ENCODE measurements around the gene CRELD2.

Gene CRELD2

DNA sequence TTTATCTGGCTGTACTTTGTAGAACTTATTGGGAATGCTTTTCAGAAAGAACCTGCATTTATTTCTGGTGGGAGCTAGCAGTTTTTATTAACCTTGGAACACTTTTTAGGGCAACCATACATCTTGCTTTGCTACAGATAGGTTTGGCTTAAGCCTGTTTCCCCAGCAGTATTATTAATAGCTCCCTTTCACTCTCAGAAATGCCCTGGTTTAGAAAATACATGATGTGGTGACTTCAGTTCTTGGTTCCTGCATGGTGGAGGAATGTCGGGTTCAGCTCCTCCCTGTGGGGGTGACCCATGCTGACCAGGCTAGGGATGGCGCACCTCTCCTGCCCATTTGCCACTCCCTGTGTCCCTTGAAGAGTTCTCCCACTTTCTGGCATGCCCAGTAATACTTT is 36.6 kb upstream of the CRELD2 start:
- Histone ChIP-seq H3K27me3 (ENCODE audit: control insufficient read depth, insufficient read depth, low read length) (no peaks in the 10 kb centered on the region), H3K4me1 (ENCODE audit: control insufficient read depth, insufficient read depth, low read length) (no peaks in the 10 kb centered on the region), H3K9me3 (replicated peaks; ENCODE audit: low read length) (no peaks in the 10 kb centered on the region), H3K4me3 (ENCODE audit: low read length) (no peak overlapping the region), H3K4me2 (ENCODE audit: low read length) (no peak overlapping the region), H3K36me3 (ENCODE audit: insufficient read depth, low read length) (peaks cover 41% of the 10 kb centered on the region), H3K9ac (ENCODE audit: low read depth, low read length) (no peak overlapping the region)

- Histone ChIP-seq H3K9me3 (replicated peaks; ENCODE audit: low read length) (no peaks in the 10 kb centered on the region), H3K9ac (ENCODE audit: low read depth, low read length) (no peak overlapping the region), H3K4me3 (ENCODE audit: low read length) (no peak overlapping the region), H3K4me1 (ENCODE audit: control insufficient read depth, insufficient read depth, low read length) (no peaks in the 10 kb centered on the region), H3K36me3 (ENCODE audit: insufficient read depth, low read length) (peaks cover 48% of the 10 kb centered on the region), H3K27me3 (ENCODE audit: control insufficient read depth, insufficient read depth, low read length) (no peaks in the 10 kb centered on the region), H3K4me2 (ENCODE audit: low read length) (no peak overlapping the region)
Measured at GRCh38 chr22:49882519-49883293, 35.7 kb upstream of the CRELD2 start.

GRCh38 chr22:49883294-49883640 is 35.2 kb upstream of the CRELD2 start:
- H3K4me3 ChIP-seq (ENCODE audit: low read length): no peak overlapping the region

DNA sequence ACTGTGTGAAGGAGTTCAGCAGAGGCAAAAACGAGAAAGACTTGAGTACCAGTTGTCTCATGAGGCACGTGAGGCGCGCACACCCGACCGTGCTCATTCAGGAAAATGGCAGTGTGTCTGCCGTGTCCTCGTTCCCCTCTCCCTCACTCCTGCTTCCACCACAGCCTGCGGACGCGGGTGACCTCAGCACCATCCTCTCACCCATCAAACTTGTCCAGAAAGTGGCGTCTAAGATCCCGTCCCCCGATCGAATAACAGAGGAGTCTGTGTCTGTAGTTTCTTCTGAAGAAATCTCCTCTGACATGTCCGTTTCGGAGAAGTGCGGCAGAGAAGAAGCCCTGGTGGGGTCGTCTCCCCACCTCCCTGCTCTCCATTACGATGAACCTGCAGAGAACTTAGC is 34.4 kb upstream of the CRELD2 start:
- Histone ChIP-seq H3K9ac (ENCODE audit: low read depth, low read length) (no peak overlapping the region), H3K36me3 (ENCODE audit: insufficient read depth, low read length) (peaks cover 55% of the 10 kb centered on the region), H3K9me3 (replicated peaks; ENCODE audit: low read length) (no peaks in the 10 kb centered on the region), H3K4me1 (ENCODE audit: control insufficient read depth, insufficient read depth, low read length) (no peaks in the 10 kb centered on the region), H3K27me3 (ENCODE audit: control insufficient read depth, insufficient read depth, low read length) (no peaks in the 10 kb centered on the region), H3K4me2 (ENCODE audit: low read length) (no peak overlapping the region), H3K4me3 (ENCODE audit: low read length) (no peak overlapping the region)

More at GRCh38 chr22:49883294-49883640, 35.2 kb upstream of the CRELD2 start:
- no peaks in the 10 kb centered on the region for H3K4me1 ChIP-seq (ENCODE audit: control insufficient read depth, insufficient read depth, low read length)
- H3K4me2 ChIP-seq (ENCODE audit: low read length): no peak overlapping the region
- H3K27me3 ChIP-seq (ENCODE audit: control insufficient read depth, insufficient read depth, low read length): no peaks in the 10 kb centered on the region
- peaks cover 50% of the 10 kb centered on the region for H3K36me3 ChIP-seq (ENCODE audit: insufficient read depth, low read length)
- no peaks in the 10 kb centered on the region for H3K9me3 ChIP-seq (replicated peaks; ENCODE audit: low read length)
- no peak overlapping the region for H3K9ac ChIP-seq (ENCODE audit: low read depth, low read length)

GRCh38 chr22:49884503-49885260 is 33.8 kb upstream of the CRELD2 start:
- Histone ChIP-seq H3K4me2 (ENCODE audit: low read length) (no peak overlapping the region), H3K9ac (ENCODE audit: low read depth, low read length) (no peak overlapping the region), H3K27me3 (ENCODE audit: control insufficient read depth, insufficient read depth, low read length) (no peaks in the 10 kb centered on the region), H3K4me3 (ENCODE audit: low read length) (no peak overlapping the region), H3K9me3 (replicated peaks; ENCODE audit: low read length) (no peaks in the 10 kb centered on the region), H3K36me3 (ENCODE audit: insufficient read depth, low read length) (peaks cover 61% of the 10 kb centered on the region), H3K4me1 (ENCODE audit: control insufficient read depth, insufficient read depth, low read length) (no peaks in the 10 kb centered on the region)

DNA sequence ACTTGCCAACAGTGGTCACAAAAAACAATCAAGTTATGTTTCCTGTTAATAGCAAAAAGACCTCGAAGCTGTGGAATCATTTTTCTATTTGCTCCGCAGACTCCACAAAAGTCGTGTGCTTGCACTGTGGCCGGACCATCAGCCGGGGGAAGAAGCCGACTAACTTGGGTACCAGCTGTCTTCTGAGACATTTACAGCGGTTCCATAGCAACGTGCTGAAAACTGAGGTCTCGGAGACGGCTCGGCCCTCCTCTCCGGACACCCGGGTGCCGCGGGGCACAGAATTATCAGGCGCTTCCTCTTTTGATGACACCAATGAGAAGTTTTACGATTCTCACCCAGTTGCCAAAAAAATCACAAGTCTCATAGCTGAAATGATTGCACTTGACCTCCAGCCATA is 33.2 kb upstream of the CRELD2 start:
- H3K27me3 ChIP-seq (ENCODE audit: control insufficient read depth, insufficient read depth, low read length): no peaks in the 10 kb centered on the region
- H3K9ac ChIP-seq (ENCODE audit: low read depth, low read length): no peak overlapping the region
- no peak overlapping the region for H3K4me2 ChIP-seq (ENCODE audit: low read length)
- H3K9me3 ChIP-seq (replicated peaks; ENCODE audit: low read length): no peaks in the 10 kb centered on the region
- peaks cover 65% of the 10 kb centered on the region for H3K36me3 ChIP-seq (ENCODE audit: insufficient read depth, low read length)
- H3K4me1 ChIP-seq (ENCODE audit: control insufficient read depth, insufficient read depth, low read length): no peaks in the 10 kb centered on the region
- H3K4me3 ChIP-seq (ENCODE audit: low read length): no peak overlapping the region

DNA sequence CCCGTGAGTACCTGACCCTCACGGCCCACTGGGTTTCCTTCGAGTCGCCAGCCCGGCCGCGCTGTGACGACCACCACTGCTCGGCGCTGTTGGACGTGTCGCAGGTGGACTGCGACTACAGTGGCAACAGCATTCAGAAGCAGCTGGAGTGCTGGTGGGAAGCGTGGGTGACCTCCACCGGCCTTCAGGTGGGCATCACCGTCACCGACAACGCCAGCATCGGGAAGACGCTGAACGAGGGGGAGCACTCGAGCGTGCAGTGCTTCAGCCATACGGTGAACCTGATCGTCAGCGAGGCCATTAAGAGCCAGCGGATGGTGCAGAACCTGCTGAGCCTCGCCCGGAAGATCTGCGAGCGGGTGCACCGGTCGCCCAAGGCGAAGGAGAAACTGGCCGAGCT is 32.6 kb upstream of the CRELD2 start:
- Histone ChIP-seq H3K4me3 (ENCODE audit: low read length) (no peak overlapping the region), H3K27me3 (ENCODE audit: control insufficient read depth, insufficient read depth, low read length) (no peaks in the 10 kb centered on the region), H3K9ac (ENCODE audit: low read depth, low read length) (no peak overlapping the region), H3K9me3 (replicated peaks; ENCODE audit: low read length) (no peaks in the 10 kb centered on the region), H3K36me3 (ENCODE audit: insufficient read depth, low read length) (peaks cover 65% of the 10 kb centered on the region), H3K4me2 (ENCODE audit: low read length) (no peak overlapping the region), H3K4me1 (ENCODE audit: control insufficient read depth, insufficient read depth, low read length) (no peaks in the 10 kb centered on the region)

DNA sequence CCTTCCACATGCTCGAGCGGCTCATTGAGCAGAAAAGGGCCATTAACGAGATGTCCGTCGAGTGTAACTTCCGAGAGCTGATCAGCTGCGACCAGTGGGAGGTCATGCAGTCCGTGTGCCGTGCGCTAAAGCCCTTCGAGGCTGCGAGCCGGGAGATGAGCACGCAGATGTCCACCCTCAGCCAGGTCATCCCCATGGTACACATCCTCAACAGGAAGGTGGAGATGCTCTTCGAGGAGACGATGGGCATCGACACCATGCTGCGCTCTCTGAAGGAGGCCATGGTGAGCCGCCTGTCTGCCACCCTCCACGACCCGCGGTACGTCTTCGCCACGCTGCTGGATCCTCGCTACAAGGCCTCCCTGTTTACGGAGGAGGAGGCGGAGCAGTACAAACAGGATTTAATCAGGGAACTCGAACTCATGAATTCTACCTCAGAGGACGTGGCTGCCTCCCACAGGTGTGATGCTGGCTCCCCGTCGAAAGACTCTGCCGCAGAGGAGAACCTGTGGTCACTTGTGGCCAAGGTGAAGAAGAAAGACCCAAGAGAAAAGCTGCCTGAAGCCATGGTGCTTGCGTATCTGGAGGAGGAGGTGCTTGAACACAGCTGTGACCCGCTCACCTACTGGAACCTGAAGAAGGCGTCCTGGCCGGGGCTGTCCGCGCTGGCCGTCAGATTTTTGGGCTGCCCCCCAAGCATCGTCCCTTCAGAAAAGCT is 31.9 kb upstream of the CRELD2 start:
- Histone ChIP-seq H3K4me1 (ENCODE audit: control insufficient read depth, insufficient read depth, low read length) (no peaks in the 10 kb centered on the region), H3K27me3 (ENCODE audit: control insufficient read depth, insufficient read depth, low read length) (no peaks in the 10 kb centered on the region), H3K9me3 (replicated peaks; ENCODE audit: low read length) (no peaks in the 10 kb centered on the region), H3K36me3 (ENCODE audit: insufficient read depth, low read length) (peaks cover 70% of the 10 kb centered on the region), H3K4me3 (ENCODE audit: low read length) (no peak overlapping the region), H3K4me2 (ENCODE audit: low read length) (no peak overlapping the region), H3K9ac (ENCODE audit: low read depth, low read length) (no peak overlapping the region)

DNA sequence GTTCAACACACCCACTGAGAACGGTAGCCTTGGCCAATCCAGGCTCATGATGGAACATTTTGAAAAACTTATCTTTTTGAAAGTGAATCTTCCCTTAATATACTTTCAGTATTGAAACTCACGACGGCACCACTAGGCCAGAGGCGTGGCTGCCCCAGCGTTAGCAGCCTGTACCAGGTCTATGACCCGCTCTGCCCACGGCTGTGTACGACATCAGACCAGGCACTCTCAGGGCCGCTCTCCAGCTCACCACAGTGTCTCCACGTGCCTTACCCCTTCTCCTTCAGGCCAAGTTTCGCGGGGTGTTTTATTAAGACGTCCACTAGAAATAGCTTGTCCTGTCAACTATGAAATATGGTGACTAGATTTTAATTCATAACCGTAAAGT is 31.4 kb upstream of the CRELD2 start:
- Histone ChIP-seq H3K4me1 (ENCODE audit: control insufficient read depth, insufficient read depth, low read length) (no peaks in the 10 kb centered on the region), H3K9me3 (replicated peaks; ENCODE audit: low read length) (no peaks in the 10 kb centered on the region), H3K4me2 (ENCODE audit: low read length) (no peak overlapping the region), H3K36me3 (ENCODE audit: insufficient read depth, low read length) (peaks cover 72% of the 10 kb centered on the region), H3K27me3 (ENCODE audit: control insufficient read depth, insufficient read depth, low read length) (no peaks in the 10 kb centered on the region), H3K9ac (ENCODE audit: low read depth, low read length) (no peak overlapping the region), H3K4me3 (ENCODE audit: low read length) (no peak overlapping the region)

GRCh38 chr22:49887702-49888101 is 30.7 kb upstream of the CRELD2 start:
- Histone ChIP-seq H3K9me3 (replicated peaks; ENCODE audit: low read length) (no peaks in the 10 kb centered on the region), H3K4me1 (ENCODE audit: control insufficient read depth, insufficient read depth, low read length) (no peaks in the 10 kb centered on the region), H3K9ac (ENCODE audit: low read depth, low read length) (no peak overlapping the region), H3K4me2 (ENCODE audit: low read length) (no peak overlapping the region), H3K4me3 (ENCODE audit: low read length) (no peak overlapping the region), H3K27me3 (ENCODE audit: control insufficient read depth, insufficient read depth, low read length) (no peaks in the 10 kb centered on the region), H3K36me3 (ENCODE audit: insufficient read depth, low read length) (peaks cover 78% of the 10 kb centered on the region)

- no peaks in the 10 kb centered on the region for H3K9me3 ChIP-seq (replicated peaks; ENCODE audit: low read length)
- peaks cover 73% of the 10 kb centered on the region for H3K36me3 ChIP-seq (ENCODE audit: insufficient read depth, low read length)
Measured at GRCh38 chr22:49889071-49889470, 29.4 kb upstream of the CRELD2 start.

More at GRCh38 chr22:49889071-49889470, 29.4 kb upstream of the CRELD2 start:
- no peak overlapping the region for H3K9ac ChIP-seq (ENCODE audit: low read depth, low read length)
- H3K4me1 ChIP-seq (ENCODE audit: control insufficient read depth, insufficient read depth, low read length): no peaks in the 10 kb centered on the region
- H3K4me3 ChIP-seq (ENCODE audit: low read length): no peak overlapping the region
- H3K4me2 ChIP-seq (ENCODE audit: low read length): no peak overlapping the region
- no peaks in the 10 kb centered on the region for H3K27me3 ChIP-seq (ENCODE audit: control insufficient read depth, insufficient read depth, low read length)
